HEK293 (cell line): ENCODE measurements around the gene KIAA1671.

Experiments
- GLI2 ChIP-seq: fragments of 450-650 bp; formaldehyde crosslinking; IDR thresholded peaks from 2 replicates; pipeline ENCODE4; 2017; ENCODE audit warnings: missing biosample characterization, missing genetic modification characterization, low read depth, borderline replicate concordance
- GLIS2 ChIP-seq: fragments of 450-650 bp; formaldehyde crosslinking; IDR thresholded peaks from 2 replicates; pipeline ENCODE4 v1.5.1; 2016; ENCODE audit warnings: missing biosample characterization, missing genetic modification characterization
- SCRT1 ChIP-seq: fragments of 450-650 bp; formaldehyde crosslinking; IDR thresholded peaks from 2 replicates; pipeline ENCODE4 v1.5.1; 2016; ENCODE audit warnings: missing biosample characterization, missing genetic modification characterization, borderline replicate concordance
- SP3 ChIP-seq: fragments of 450-650 bp; formaldehyde crosslinking; IDR thresholded peaks from 2 replicates; pipeline ENCODE4 v1.5.1; 2016; ENCODE audit warnings: missing biosample characterization, missing genetic modification characterization
- ZBTB17 ChIP-seq: fragments of 450-650 bp; formaldehyde crosslinking; IDR thresholded peaks from 2 replicates; pipeline ENCODE4 v1.5.1; 2016; ENCODE audit warnings: missing biosample characterization, missing genetic modification characterization
- ZBTB48 ChIP-seq: fragments of 450-650 bp; formaldehyde crosslinking; IDR thresholded peaks from 2 replicates; pipeline ENCODE4 v1.5.1; 2016; ENCODE audit warnings: missing biosample characterization, missing genetic modification characterization
- ZFP3 ChIP-seq: fragments of 450-650 bp; formaldehyde crosslinking; IDR thresholded peaks from 2 replicates; pipeline ENCODE4 v1.5.1; 2016; ENCODE audit warnings: low read depth, missing biosample characterization, missing genetic modification characterization
- ZFP69B ChIP-seq: fragments of 450-650 bp; formaldehyde crosslinking; IDR thresholded peaks from 2 replicates; pipeline ENCODE4 v1.5.1; 2016; ENCODE audit warnings: missing biosample characterization, missing genetic modification characterization
- ZIC2 ChIP-seq: fragments of 450-650 bp; formaldehyde crosslinking; IDR thresholded peaks from 2 replicates; pipeline ENCODE4 v1.5.1; 2016; ENCODE audit warnings: missing biosample characterization, missing genetic modification characterization
- ZNF138 ChIP-seq: fragments of 450-650 bp; formaldehyde crosslinking; IDR thresholded peaks from 2 replicates; pipeline ENCODE4 v1.5.1; 2016; ENCODE audit warnings: missing biosample characterization, missing genetic modification characterization, borderline replicate concordance
- ZNF146 ChIP-seq: fragments of 450-650 bp; formaldehyde crosslinking; IDR thresholded peaks from 2 replicates; pipeline ENCODE4 v1.5.1; 2016; ENCODE audit warnings: missing biosample characterization, missing genetic modification characterization
- ZNF175 ChIP-seq: fragments of 450-650 bp; formaldehyde crosslinking; IDR thresholded peaks from 2 replicates; pipeline ENCODE4 v1.5.1; 2016; ENCODE audit warnings: missing biosample characterization, missing genetic modification characterization
- ZNF19 ChIP-seq: fragments of 450-650 bp; formaldehyde crosslinking; IDR thresholded peaks from 2 replicates; pipeline ENCODE4; 2016; ENCODE audit warnings: missing biosample characterization, missing genetic modification characterization, low read depth
- ZNF214 ChIP-seq: fragments of 450-650 bp; formaldehyde crosslinking; IDR thresholded peaks from 2 replicates; pipeline ENCODE4 v1.5.1; 2017; ENCODE audit warnings: missing biosample characterization, mild to moderate bottlenecking, missing genetic modification characterization, borderline replicate concordance
- ZNF335 ChIP-seq: fragments of 450-650 bp; formaldehyde crosslinking; conservative IDR thresholded peaks from 2 replicates; pipeline ENCODE4 v1.5.1; 2016; ENCODE audit warnings: missing biosample characterization, missing genetic modification characterization
- ZNF354C ChIP-seq: fragments of 450-650 bp; formaldehyde crosslinking; IDR thresholded peaks from 2 replicates; pipeline ENCODE4 v1.5.1; 2016; ENCODE audit warnings: missing biosample characterization, missing genetic modification characterization, low read depth, borderline replicate concordance
- ZNF366 ChIP-seq: fragments of 450-650 bp; formaldehyde crosslinking; conservative IDR thresholded peaks from 2 replicates; pipeline ENCODE4 v1.5.1; 2016; ENCODE audit warnings: missing biosample characterization, missing genetic modification characterization
- ZNF530 ChIP-seq: fragments of 450-650 bp; formaldehyde crosslinking; IDR thresholded peaks from 2 replicates; pipeline ENCODE4 v1.5.1; 2016; ENCODE audit warnings: low read depth, missing biosample characterization, missing genetic modification characterization
- ZNF555 ChIP-seq: fragments of 450-650 bp; formaldehyde crosslinking; conservative IDR thresholded peaks from 2 replicates; pipeline ENCODE4 v1.5.1; 2017; ENCODE audit warnings: missing biosample characterization, mild to moderate bottlenecking, missing genetic modification characterization, inconsistent platforms
- ZNF560 ChIP-seq: fragments of 450-650 bp; formaldehyde crosslinking; IDR thresholded peaks from 2 replicates; pipeline ENCODE4 v1.5.1; 2017; ENCODE audit warnings: missing biosample characterization, missing genetic modification characterization, borderline replicate concordance
- ZNF610 ChIP-seq: fragments of 450-650 bp; formaldehyde crosslinking; IDR thresholded peaks from 2 replicates; pipeline ENCODE4 v1.5.1; 2016; ENCODE audit warnings: missing biosample characterization, missing genetic modification characterization, borderline replicate concordance
- ZNF624 ChIP-seq: fragments of 450-650 bp; formaldehyde crosslinking; IDR thresholded peaks from 2 replicates; pipeline ENCODE4 v1.5.1; 2017; ENCODE audit warnings: missing biosample characterization, missing genetic modification characterization
- ZNF626 ChIP-seq: fragments of 450-650 bp; sonication (Bioruptor Pico); formaldehyde crosslinking; IDR thresholded peaks from 2 replicates; pipeline ENCODE4 v1.5.1; 2018; ENCODE audit warnings: missing biosample characterization, missing genetic modification characterization, inconsistent platforms
- ZNF654 ChIP-seq: fragments of 450-650 bp; formaldehyde crosslinking; IDR thresholded peaks from 2 replicates; pipeline ENCODE4 v1.5.1; 2016; ENCODE audit warnings: low read depth, missing biosample characterization, missing genetic modification characterization
- ZSCAN23 ChIP-seq: fragments of 450-650 bp; formaldehyde crosslinking; IDR thresholded peaks from 2 replicates; pipeline ENCODE4 v1.5.1; 2016; ENCODE audit warnings: missing biosample characterization, missing genetic modification characterization
- ZXDB ChIP-seq: fragments of 450-650 bp; formaldehyde crosslinking; IDR thresholded peaks from 2 replicates; pipeline ENCODE4 v1.5.1; 2016; ENCODE audit warnings: missing biosample characterization, missing genetic modification characterization
- TF ChIP-seq, protein P1 (sequence below): fragments of 450-650 bp; formaldehyde crosslinking; IDR thresholded peaks from 2 replicates; pipeline ENCODE4 v1.5.1; 2016; ENCODE audit warnings: missing biosample characterization, missing genetic modification characterization
- TF ChIP-seq, protein P2 (sequence below): fragments of 450-650 bp; IDR thresholded peaks from 2 replicates; pipeline ENCODE4 v1.5.1; 2018; ENCODE audit warnings: missing biosample characterization, missing genetic modification characterization

Gene KIAA1671

DNA sequence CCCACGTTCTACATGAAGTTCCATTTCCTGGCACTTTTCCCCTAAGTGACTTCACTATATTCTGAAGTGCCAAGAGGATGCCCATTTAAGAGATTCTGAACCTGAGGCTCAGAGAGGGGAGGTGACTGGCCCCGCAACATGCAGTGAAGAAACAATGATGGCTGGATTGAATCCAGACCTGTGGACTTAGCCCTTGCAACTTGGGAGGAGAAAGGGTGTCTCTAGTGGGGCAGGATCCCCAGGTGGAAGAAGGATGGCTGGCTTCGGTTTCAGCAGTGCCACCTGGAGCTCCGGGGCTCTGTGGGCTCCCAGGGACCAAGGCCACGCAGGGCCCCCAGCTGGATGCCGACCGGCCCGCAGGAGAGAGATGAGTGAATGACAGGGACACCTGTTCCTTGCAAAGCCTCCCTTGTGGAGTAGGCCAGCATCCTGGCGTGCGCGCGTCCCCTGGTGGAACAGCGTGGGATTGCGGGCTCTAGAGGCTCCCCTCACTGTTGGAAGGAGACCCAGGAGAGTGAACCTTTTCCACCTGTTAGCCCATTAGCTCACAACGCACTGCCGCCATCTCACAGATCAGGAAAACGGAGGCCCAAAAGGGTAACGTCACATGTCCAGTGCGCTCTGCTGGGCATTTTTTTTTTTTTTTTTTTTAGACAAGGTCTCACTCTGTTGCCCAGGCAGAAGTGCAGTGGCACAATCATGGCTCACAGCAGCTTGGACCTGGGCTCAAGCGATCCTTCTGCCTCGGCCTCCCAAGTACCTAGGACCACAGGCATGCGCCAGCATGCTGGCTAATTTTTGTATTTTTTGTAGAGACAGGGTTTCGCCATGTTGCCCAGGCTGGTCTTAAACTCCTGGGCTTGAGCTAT is 104.7 kb downstream of the KIAA1671 start (continued):
- no peak for TF ChIP-seq GLI2 (tag by site-specific recombination)
- no peak for TF ChIP-seq ZXDB (tag by site-specific recombination)
- no peak for TF ChIP-seq ZNF175 (tag by site-specific recombination)
- no peak for TF ChIP-seq ZNF626 (tag by site-specific recombination)
- TF ChIP-seq ZNF654 (tag by site-specific recombination) = peak; percentile 76
- TF ChIP-seq ZNF560 (tag by site-specific recombination) = no peak
- TF ChIP-seq, protein P1, sequence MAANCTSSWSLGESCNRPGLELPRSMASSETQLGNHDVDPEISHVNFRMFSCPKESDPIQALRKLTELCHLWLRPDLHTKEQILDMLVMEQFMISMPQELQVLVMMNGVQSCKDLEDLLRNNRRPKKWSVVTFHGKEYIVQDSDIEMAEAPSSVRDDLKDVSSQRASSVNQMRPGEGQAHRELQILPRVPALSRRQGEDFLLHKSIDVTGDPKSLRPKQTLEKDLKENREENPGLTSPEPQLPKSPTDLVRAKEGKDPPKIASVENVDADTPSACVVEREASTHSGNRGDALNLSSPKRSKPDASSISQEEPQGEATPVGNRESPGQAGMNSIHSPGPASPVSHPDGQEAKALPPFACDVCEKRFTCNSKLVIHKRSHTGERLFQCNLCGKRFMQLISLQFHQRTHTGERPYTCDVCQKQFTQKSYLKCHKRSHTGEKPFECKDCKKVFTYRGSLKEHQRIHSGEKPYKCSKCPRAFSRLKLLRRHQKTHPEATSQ (tag by site-specific recombination) = no peak
- TF ChIP-seq ZNF354C (tag by site-specific recombination) = no peak
- 0 out of 2 replicates have a peak, but pooled peaks have one; percentile 40 for TF ChIP-seq ZBTB17
- peak; percentile 46 for TF ChIP-seq GLIS2
- no peak for TF ChIP-seq ZSCAN23 (tag by site-specific recombination)
- TF ChIP-seq ZFP3 = no peak
- TF ChIP-seq ZNF138 (tag by site-specific recombination) = no peak
- TF ChIP-seq ZNF19 (tag by site-specific recombination) = no peak
- TF ChIP-seq ZNF214 (tag by site-specific recombination) = no peak
- no peak for TF ChIP-seq ZNF610 (tag by site-specific recombination)
- TF ChIP-seq ZNF555 = no peak
- no peak for TF ChIP-seq ZNF335 (tag by site-specific recombination)
- TF ChIP-seq ZNF146 (tag by site-specific recombination) = no peak
- TF ChIP-seq SP3 (tag by site-specific recombination) = no peak
- TF ChIP-seq ZNF366 (tag by site-specific recombination) = no peak
- TF ChIP-seq SCRT1 (tag by site-specific recombination) = peak; percentile 96
- TF ChIP-seq, protein P2, sequence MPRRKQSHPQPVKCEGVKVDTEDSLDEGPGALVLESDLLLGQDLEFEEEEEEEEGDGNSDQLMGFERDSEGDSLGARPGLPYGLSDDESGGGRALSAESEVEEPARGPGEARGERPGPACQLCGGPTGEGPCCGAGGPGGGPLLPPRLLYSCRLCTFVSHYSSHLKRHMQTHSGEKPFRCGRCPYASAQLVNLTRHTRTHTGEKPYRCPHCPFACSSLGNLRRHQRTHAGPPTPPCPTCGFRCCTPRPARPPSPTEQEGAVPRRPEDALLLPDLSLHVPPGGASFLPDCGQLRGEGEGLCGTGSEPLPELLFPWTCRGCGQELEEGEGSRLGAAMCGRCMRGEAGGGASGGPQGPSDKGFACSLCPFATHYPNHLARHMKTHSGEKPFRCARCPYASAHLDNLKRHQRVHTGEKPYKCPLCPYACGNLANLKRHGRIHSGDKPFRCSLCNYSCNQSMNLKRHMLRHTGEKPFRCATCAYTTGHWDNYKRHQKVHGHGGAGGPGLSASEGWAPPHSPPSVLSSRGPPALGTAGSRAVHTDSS (tag by site-specific recombination) = no peak
- no peak for TF ChIP-seq ZNF530 (tag by site-specific recombination)
- TF ChIP-seq ZBTB48 (tag by site-specific recombination) = peak; percentile 60; the same call in 1 of the 2 replicates
- TF ChIP-seq ZIC2 (tag by site-specific recombination) = peak; percentile 80
- no peak; the same call in 1 of the 2 replicates for TF ChIP-seq ZFP69B (tag by site-specific recombination)
- TF ChIP-seq ZNF624 (tag by site-specific recombination) = no peak
